ENCODE data around the gene SERGEF. TPM values are rescaled to one million over a fixed set of nuclear protein-coding genes. Genes with fewer than 3 reads are reported as not detected.

Gene SERGEF
- total and polyA plus RNA-seq, 12 donors: 14.8 to 105 (median 19.9) TPM

DNA sequence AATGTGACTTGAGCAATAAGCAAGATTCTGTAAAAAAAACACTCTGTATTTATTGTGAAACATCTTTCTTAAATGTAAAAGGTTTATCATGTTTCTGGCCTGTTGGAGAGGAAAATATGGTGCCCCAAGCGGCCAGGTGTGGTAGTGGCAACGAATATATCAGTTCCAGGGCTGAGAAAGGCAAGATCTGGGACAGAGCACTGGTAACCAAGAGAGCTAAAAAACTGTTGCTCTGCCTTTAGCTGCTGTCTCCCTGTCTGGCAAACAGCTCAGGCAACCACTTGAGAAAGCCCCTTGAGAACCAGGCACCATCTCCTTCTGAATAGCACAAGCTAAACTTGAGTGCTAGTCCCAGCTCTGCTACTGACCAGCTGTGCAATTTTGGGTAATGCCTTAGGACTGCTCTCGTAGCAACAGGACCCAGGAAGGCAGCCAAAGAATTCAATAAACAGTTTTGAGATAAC is 148.3 kb downstream of the SERGEF start:
- ATAC-seq (no peak), DNase-seq (no peak)
- Histone ChIP-seq H3K27me3 (no peaks in the 10 kb centered on the region), H3K36me3 (no peaks in the 10 kb centered on the region), H3K4me3 (no peak overlapping the region), H3K9me3 (peaks cover 0 to 8% (median 0%) of the 10 kb centered on the region in 11 donors), H3K27ac (no peak overlapping the region), H3K4me1 (peaks cover 0 to 31% (median 4%) of the 10 kb centered on the region in 9 donors)
- 35 to 46% methylated on average over 3 of the region's 3 CpGs for WGBS, 2 donors
- TF ChIP-seq, protein P1, sequence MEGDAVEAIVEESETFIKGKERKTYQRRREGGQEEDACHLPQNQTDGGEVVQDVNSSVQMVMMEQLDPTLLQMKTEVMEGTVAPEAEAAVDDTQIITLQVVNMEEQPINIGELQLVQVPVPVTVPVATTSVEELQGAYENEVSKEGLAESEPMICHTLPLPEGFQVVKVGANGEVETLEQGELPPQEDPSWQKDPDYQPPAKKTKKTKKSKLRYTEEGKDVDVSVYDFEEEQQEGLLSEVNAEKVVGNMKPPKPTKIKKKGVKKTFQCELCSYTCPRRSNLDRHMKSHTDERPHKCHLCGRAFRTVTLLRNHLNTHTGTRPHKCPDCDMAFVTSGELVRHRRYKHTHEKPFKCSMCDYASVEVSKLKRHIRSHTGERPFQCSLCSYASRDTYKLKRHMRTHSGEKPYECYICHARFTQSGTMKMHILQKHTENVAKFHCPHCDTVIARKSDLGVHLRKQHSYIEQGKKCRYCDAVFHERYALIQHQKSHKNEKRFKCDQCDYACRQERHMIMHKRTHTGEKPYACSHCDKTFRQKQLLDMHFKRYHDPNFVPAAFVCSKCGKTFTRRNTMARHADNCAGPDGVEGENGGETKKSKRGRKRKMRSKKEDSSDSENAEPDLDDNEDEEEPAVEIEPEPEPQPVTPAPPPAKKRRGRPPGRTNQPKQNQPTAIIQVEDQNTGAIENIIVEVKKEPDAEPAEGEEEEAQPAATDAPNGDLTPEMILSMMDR (IDR thresholded peaks at IDR 0.05): peak in 6 of 9 donors; percentile 13 to 34 (median 20)
- intact Hi-C loops (cut with DNase I): loop anchor here in 1 of 10 donors (10.0 kb wide), 1 partner anchor 100 kb away; no protein-coding TSS in a partner anchor

DNA sequence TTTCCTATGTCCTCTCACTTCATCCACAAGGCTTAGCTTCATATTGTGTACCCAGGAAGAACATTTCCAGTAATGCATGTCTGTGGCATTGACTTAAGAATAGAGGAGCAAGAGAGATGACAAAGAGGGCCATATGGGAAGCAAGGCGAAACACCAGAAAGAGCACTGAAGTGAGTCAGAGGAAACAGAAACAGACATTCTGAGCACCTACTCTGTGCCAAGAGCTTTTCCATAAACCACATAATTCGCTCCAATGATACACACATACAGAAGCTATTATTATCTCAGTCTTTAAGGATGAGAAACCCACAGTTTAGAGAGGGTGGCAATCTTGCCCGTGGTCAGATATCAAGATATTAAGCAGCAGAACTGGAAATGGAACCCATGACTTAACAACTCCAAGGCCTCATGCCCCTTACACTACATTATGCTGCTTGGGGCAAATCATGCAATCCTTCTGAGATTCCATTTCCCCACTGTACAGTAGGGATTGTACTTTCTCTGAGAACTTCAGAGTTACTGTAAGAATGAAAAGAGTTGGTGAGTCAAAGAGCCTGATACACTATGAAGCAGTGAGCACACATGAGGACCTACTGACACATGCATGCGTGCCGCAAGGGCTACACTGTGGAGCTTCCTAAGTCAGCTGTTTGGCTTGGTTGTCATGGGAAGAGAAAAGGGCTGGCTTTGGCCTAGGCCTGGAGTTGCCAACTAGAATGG is 151.7 kb downstream of the SERGEF start:
- H3K36me3 ChIP-seq: no peaks in the 10 kb centered on the region
- TF ChIP-seq, protein P1 (IDR thresholded peaks at IDR 0.05): no peak
- H3K9me3 ChIP-seq: no peaks in the 10 kb centered on the region
- DNase-seq: no peak
- no peak for ATAC-seq
- H3K4me1 ChIP-seq: peaks cover 0 to 26% (median 3%) of the 10 kb centered on the region in 9 donors
- H3K27ac ChIP-seq: no peak overlapping the region
- intact Hi-C loops (cut with DNase I): loop anchor here in 1 of 10 donors (10.0 kb wide), 1 partner anchor 104 kb away; no protein-coding TSS in a partner anchor
- WGBS, 2 donors: 94 to 97% methylated on average over 5 of the region's 5 CpGs
- no peak overlapping the region for H3K4me3 ChIP-seq
- H3K27me3 ChIP-seq: no peaks in the 10 kb centered on the region

DNA sequence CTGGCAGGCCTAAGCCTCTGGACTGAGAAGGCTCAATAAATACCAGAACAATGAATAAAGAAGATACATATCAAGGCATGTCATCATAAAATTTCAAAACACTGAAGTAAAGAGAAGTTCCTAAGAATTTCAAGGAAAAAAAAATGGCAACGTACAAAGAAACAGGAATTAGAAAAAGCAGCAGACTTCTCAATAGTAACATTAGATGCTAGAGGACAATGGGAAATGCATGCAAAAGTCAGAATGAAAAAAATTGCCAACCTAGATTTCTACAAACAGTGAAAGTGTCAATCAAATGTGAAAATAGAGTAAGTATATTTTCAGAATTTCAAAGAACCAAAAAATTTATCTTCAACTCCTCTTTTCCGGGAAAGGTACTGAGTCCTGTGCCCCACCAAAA is 153.3 kb downstream of the SERGEF start:
- 89 to 91% methylated on average over 2 of the region's 2 CpGs for WGBS, 2 donors
- intact Hi-C loops (cut with DNase I): no loop called here

DNA sequence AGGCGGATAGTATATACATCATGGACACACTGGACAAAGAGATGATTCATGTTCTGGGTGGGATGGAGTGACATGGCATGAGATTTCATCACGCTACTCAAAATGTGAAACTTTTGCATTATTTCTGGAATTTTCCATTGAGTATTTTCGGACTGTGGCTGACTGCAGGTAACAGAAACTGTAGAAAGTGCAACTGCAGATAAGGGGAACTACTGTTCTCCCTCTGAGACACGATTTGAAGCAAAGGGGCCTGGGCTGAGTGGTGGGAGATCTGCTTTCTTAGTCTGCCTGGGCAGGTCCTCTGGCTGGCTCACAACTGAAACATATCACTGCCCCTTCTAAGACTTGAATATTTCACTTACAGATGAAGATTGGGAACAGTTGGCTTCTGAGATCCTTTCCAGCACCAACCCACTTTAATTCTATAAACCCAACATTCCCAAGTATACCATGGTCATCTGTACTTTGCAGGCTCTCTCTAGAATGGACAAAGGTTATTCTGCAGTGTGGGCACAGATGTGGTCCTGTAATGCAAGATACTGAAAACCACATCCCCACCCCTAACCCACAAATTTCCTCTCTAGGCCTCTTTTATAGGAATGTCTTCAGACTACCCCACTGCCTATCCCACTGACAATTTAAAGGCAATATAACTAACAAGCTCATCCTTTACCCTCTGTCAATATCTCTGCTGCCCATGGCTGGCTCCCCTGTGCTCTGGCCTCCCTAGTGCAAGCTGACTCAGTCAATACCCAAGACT is 157.1 kb downstream of the SERGEF start:
- DNase-seq: no peak
- Histone ChIP-seq H3K36me3 (no peaks in the 10 kb centered on the region), H3K4me3 (no peak overlapping the region), H3K27me3 (no peaks in the 10 kb centered on the region), H3K27ac (no peak overlapping the region), H3K9me3 (no peaks in the 10 kb centered on the region), H3K4me1 (peaks cover 0 to 4% (median 0%) of the 10 kb centered on the region in 9 donors)
- 83 to 87% methylated on average over 4 of the region's 4 CpGs for WGBS, 2 donors
- intact Hi-C loops (cut with DNase I): no loop called here
- TF ChIP-seq, protein P1 (IDR thresholded peaks at IDR 0.05): no peak
- no peak for ATAC-seq

More for the DNA sequence above, 153.3 kb downstream of the SERGEF start:
- peaks cover 0 to 11% (median 0%) of the 10 kb centered on the region in 9 donors for H3K4me1 ChIP-seq
- H3K36me3 ChIP-seq: no peaks in the 10 kb centered on the region
- DNase-seq (no peak), ATAC-seq (no peak)
- no peak overlapping the region for H3K27ac ChIP-seq
- no peak overlapping the region for H3K4me3 ChIP-seq
- no peaks in the 10 kb centered on the region for H3K9me3 ChIP-seq
- TF ChIP-seq, protein P1 (IDR thresholded peaks at IDR 0.05): no peak
- H3K27me3 ChIP-seq: no peaks in the 10 kb centered on the region

Measured in heart right ventricle (tissue), 16 donors.